Neural cell (in vitro differentiated cells): ENCODE measurements around the gene ARHGEF37.

Source experiments
- CTCF ChIP-seq: fragments of 450-650 bp; IDR thresholded peaks from 2 replicates; pipeline ENCODE4 v1.5.1; 2014; ENCODE audit warnings: antibody characterized with exemption, mild to moderate bottlenecking, moderate library complexity; ENCODE audit not compliant: poor library complexity, severe bottlenecking
- EP300 ChIP-seq: fragments of 450-650 bp; conservative IDR thresholded peaks from 2 replicates; pipeline ENCODE4 v1.6.1; 2014; ENCODE audit warnings: antibody characterized with exemption, mild to moderate bottlenecking, moderate library complexity; ENCODE audit not compliant: poor library complexity, severe bottlenecking
- EZH2 ChIP-seq: fragments of 200-600, 300-800 bp; shearing (Covaris generic), sonication (generic); IDR thresholded peaks from 2 replicates; pipeline ENCODE4 v1.6.1; 2014; ENCODE audit warnings: antibody characterized with exemption, low read length, borderline replicate concordance, mild to moderate bottlenecking; ENCODE audit not compliant: insufficient read depth, poor library complexity, severe bottlenecking
- MXI1 ChIP-seq: fragments of 450-650 bp; conservative IDR thresholded peaks from 2 replicates; pipeline ENCODE4 v1.6.1; 2014; ENCODE audit warnings: antibody characterized with exemption, mild to moderate bottlenecking; ENCODE audit not compliant: poor library complexity, severe bottlenecking
- POLR2AphosphoS5 ChIP-seq: IDR thresholded peaks from 2 replicates; pipeline ENCODE4 v1.6.1; 2012
- RAD21 ChIP-seq: fragments of 450-650 bp; conservative IDR thresholded peaks from 2 replicates; pipeline ENCODE4 v1.6.1; 2014; ENCODE audit warnings: antibody characterized with exemption, mild to moderate bottlenecking, moderate library complexity
- REST ChIP-seq: IDR thresholded peaks from 2 replicates; pipeline ENCODE4 v1.6.1; 2012; ENCODE audit warnings: borderline replicate concordance
- SMC3 ChIP-seq: fragments of 450-650 bp; conservative IDR thresholded peaks from 2 replicates; pipeline ENCODE4 v1.6.1; 2014; ENCODE audit warnings: antibody characterized with exemption, mild to moderate bottlenecking, moderate library complexity; ENCODE audit not compliant: poor library complexity
- TAF1 ChIP-seq: IDR thresholded peaks from 2 replicates; pipeline ENCODE4 v1.6.1; 2012; ENCODE audit warnings: low read depth

- TF ChIP-seq EZH2 (no peak), RAD21 (no peak), CTCF (no peak), REST (no peak), POLR2AphosphoS5 (no peak), TAF1 (no peak), EP300 (no peak), MXI1 (no peak), SMC3 (no peak)
Observed at GRCh38 chr5:149603210-149603609, 21.9 kb downstream of the ARHGEF37 start.
